Mucosa of rectum (tissue), 2 donors: ENCODE data around the gene ATP6AP1.

Experiments
- H3K27ac ChIP-seq, 2 donors: one replicate each; pipeline ENCODE4 v1.7.0; 2013; ENCODE audit warnings: inconsistent platforms in 2 of 2, low read depth in 2 of 2, low read length in 2 of 2
- H3K27me3 ChIP-seq, 2 donors: one replicate each; pipeline ENCODE4 v1.7.0; 2013; ENCODE audit warnings: low read length in 2 of 2; ENCODE audit not compliant: control insufficient read depth in 2 of 2, insufficient read depth in 2 of 2
- H3K36me3 ChIP-seq, 2 donors: one replicate each; pipeline ENCODE4 v1.7.0; 2013; ENCODE audit warnings: low read length in 2 of 2; ENCODE audit not compliant: control insufficient read depth in 2 of 2, insufficient read depth in 2 of 2
- H3K4me1 ChIP-seq, 2 donors: one replicate each; pipeline ENCODE4 v1.7.0; 2013; ENCODE audit warnings: low read length in 2 of 2, mild to moderate bottlenecking in 1 of 2; ENCODE audit not compliant: control insufficient read depth in 2 of 2, insufficient read depth in 2 of 2
- H3K4me3 ChIP-seq, 2 donors: one replicate each; pipeline ENCODE4 v1.7.0; 2013; ENCODE audit warnings: low read length in 2 of 2
- H3K9ac ChIP-seq, 2 donors: one replicate each; pipeline ENCODE4 v1.7.0; 2013; ENCODE audit warnings: low read length in 2 of 2, low read depth in 1 of 2, mild to moderate bottlenecking in 1 of 2
- H3K9me3 ChIP-seq, 2 donors: one replicate each; pipeline ENCODE4 v1.7.0; 2013; ENCODE audit warnings: low read length in 2 of 2; ENCODE audit not compliant: control insufficient read depth in 2 of 2
- donor health status: healthy.
- donor health status: Normal muscosa, but diverticular disease.

Gene ATP6AP1

GRCh38 chrX:154468217-154468616 lies 39.7 kb downstream of the ATP6AP1 start:
- Histone ChIP-seq H3K4me1 (peaks cover 0 to 2% of the 10 kb centered on the region in 2 donors), H3K27ac (no peak overlapping the region), H3K9me3 (no peaks in the 10 kb centered on the region), H3K4me3 (no peak overlapping the region), H3K9ac (no peak overlapping the region), H3K27me3 (no peaks in the 10 kb centered on the region), H3K36me3 (peaks cover 0 to 23% of the 10 kb centered on the region in 2 donors)

GRCh38 chrX:154469114-154469513 lies 40.6 kb downstream of the ATP6AP1 start:
- peaks cover 0 to 26% of the 10 kb centered on the region in 2 donors for H3K36me3 ChIP-seq
- H3K27me3 ChIP-seq: peaks cover 0 to 4% of the 10 kb centered on the region in 2 donors

GRCh38 chrX:154469880-154470279 lies 41.4 kb downstream of the ATP6AP1 start:
- Histone ChIP-seq H3K9me3 (no peaks in the 10 kb centered on the region), H3K9ac (no peak overlapping the region), H3K4me1 (peaks cover 0 to 2% of the 10 kb centered on the region in 2 donors), H3K27me3 (peaks cover 0 to 4% of the 10 kb centered on the region in 2 donors), H3K27ac (no peak overlapping the region), H3K36me3 (peaks cover 0 to 21% of the 10 kb centered on the region in 2 donors), H3K4me3 (no peak overlapping the region)

More at GRCh38 chrX:154469114-154469513, 40.6 kb downstream of the ATP6AP1 start:
- Histone ChIP-seq H3K9me3 (no peaks in the 10 kb centered on the region), H3K4me1 (peaks cover 0 to 2% of the 10 kb centered on the region in 2 donors), H3K27ac (no peak overlapping the region), H3K9ac (no peak overlapping the region), H3K4me3 (no peak overlapping the region)

- Histone ChIP-seq H3K9ac (no peak overlapping the region), H3K27me3 (peaks cover 0 to 4% of the 10 kb centered on the region in 2 donors), H3K36me3 (peaks cover 0 to 21% of the 10 kb centered on the region in 2 donors), H3K27ac (no peak overlapping the region), H3K4me1 (peaks cover 0 to 2% of the 10 kb centered on the region in 2 donors), H3K9me3 (no peaks in the 10 kb centered on the region), H3K4me3 (no peak overlapping the region)
These were observed 42.0 kb downstream of the ATP6AP1 start for GRCh38 chrX:154470434-154470833.

- Histone ChIP-seq H3K9me3 (no peaks in the 10 kb centered on the region), H3K4me3 (no peak overlapping the region), H3K36me3 (peaks cover 0 to 21% of the 10 kb centered on the region in 2 donors), H3K27ac (no peak overlapping the region), H3K27me3 (peaks cover 0 to 4% of the 10 kb centered on the region in 2 donors), H3K4me1 (peaks cover 0 to 2% of the 10 kb centered on the region in 2 donors), H3K9ac (no peak overlapping the region)
These were observed 42.6 kb downstream of the ATP6AP1 start for GRCh38 chrX:154470914-154471568.

GRCh38 chrX:154471839-154472684 lies 43.6 kb downstream of the ATP6AP1 start:
- Histone ChIP-seq H3K4me1 (peaks cover 0 to 2% of the 10 kb centered on the region in 2 donors), H3K9ac (no peak overlapping the region), H3K4me3 (no peak overlapping the region), H3K27ac (no peak overlapping the region), H3K9me3 (no peaks in the 10 kb centered on the region), H3K27me3 (peaks cover 0 to 4% of the 10 kb centered on the region in 2 donors), H3K36me3 (peaks cover 0 to 21% of the 10 kb centered on the region in 2 donors)

GRCh38 chrX:154472685-154473632 lies 44.5 kb downstream of the ATP6AP1 start:
- Histone ChIP-seq H3K4me3 (no peak overlapping the region), H3K9ac (no peak overlapping the region), H3K4me1 (peaks cover 0 to 3% of the 10 kb centered on the region in 2 donors), H3K9me3 (no peaks in the 10 kb centered on the region), H3K27me3 (peaks cover 0 to 4% of the 10 kb centered on the region in 2 donors), H3K27ac (no peak overlapping the region), H3K36me3 (peaks cover 0 to 21% of the 10 kb centered on the region in 2 donors)

GRCh38 chrX:154473683-154474082 lies 45.2 kb downstream of the ATP6AP1 start:
- Histone ChIP-seq H3K4me3 (no peak overlapping the region), H3K9me3 (no peaks in the 10 kb centered on the region), H3K9ac (no peak overlapping the region), H3K36me3 (peaks cover 0 to 18% of the 10 kb centered on the region in 2 donors), H3K27ac (no peak overlapping the region), H3K27me3 (peaks cover 0 to 4% of the 10 kb centered on the region in 2 donors), H3K4me1 (peaks cover 0 to 7% of the 10 kb centered on the region in 2 donors)

- H3K27me3 ChIP-seq: peaks cover 0 to 4% of the 10 kb centered on the region in 2 donors
- H3K27ac ChIP-seq: no peak overlapping the region
- H3K9me3 ChIP-seq: no peaks in the 10 kb centered on the region
- H3K4me3 ChIP-seq: no peak overlapping the region
- peaks cover 0 to 3% of the 10 kb centered on the region in 2 donors for H3K36me3 ChIP-seq
- H3K9ac ChIP-seq: no peak overlapping the region
- peaks cover 4 to 7% of the 10 kb centered on the region in 2 donors for H3K4me1 ChIP-seq
These were observed 48.3 kb downstream of the ATP6AP1 start for GRCh38 chrX:154476821-154477220.
